ENCODE results near the gene SBNO1. TPM values are rescaled to one million over a fixed set of nuclear protein-coding genes. Genes with fewer than 3 reads are reported as not detected.

The SBNO1 gene
- total RNA-seq, 4 donors from 2014 or later = 13.9 to 25.8 (median 17.8) TPM

DNA sequence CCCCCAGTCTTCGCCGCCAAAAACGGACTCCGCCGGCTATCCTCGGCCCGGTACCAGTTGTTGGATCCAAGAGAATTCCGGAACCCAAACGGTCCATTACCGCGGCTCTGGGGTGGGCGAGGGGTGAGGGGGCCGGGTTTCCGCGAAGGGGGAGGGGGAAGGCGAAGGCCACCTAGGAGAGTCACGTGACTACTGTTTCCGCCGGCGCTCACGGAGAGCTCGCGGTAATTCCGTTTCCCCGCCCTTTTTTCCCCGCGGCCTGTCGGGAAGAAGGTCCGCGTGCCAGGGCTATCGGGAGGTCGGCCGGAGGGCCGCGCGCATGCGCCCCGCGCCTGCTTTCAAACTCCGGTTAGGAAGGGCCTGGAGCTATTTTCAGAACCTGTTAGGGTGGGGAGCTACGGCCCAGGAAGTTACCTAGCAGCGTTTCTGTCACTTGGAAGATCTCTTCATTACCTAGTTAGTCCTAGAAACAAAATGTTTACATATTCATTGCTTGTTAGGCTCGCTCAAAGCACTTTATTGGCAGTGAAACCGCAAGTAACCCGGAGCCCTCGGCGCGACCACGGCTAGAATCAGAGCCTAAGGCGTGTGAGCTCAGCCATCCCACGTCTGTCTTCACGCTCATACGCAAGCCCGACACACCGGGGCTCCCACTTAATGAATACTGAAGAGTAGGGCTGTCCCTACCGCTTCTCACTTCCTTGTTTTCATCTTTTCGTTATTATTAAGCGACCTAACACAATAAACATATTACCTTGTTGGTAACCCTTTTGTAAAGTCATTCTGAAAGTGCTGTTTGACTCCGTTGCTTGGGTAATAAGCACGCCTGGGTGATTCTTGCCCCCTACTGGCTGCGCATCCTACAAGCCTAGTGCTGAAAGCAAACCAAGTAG, 624 bp upstream of the SBNO1 start:
- H3K4me1 ChIP-seq = peaks cover 0 to 41% (median 12%) of the 10 kb centered on the region in 4 donors

DNA sequence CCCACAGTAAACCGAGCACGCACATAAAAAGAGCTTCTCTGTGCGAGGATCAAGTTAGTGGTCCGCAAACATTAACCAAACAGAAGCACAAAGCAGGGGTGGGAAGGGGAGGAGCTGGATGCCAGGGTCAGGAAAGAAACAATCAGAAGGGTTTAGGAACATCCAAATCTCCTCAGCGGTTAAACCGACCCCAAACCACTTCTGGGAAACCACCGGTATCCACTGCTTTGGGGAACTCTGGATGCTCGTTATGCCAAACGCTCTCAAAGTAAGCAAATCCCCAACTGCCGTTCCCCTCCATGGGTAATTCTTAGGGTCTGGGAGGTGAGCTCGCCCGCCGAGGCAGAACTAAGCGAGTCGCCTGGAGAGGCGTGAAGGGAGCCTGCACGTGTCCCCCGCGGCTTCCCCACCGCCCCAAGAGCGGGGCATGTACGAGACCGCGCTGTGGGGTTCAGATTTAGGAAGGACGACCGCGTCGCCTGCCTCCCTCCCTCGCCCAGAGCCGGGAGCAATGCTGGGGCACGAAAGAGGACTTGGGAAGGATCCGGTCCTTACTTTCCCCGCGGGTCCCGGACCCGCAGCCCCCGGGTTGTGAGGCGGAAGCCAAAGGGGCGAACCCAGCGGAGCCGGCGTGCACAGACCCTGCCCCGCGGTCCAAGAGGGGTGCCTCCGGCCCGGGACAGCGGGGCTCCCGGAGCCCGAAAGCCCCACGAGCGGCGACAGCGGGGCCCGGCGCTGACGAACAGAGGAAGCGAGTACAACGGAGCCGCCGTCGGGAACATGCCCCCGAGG, 711 bp downstream of the SBNO1 start:
- TF ChIP-seq EP300 (IDR thresholded peaks at IDR 0.05) (no peak), POLR2A (IDR thresholded peaks at IDR 0.05) (no peak)
- TF ChIP-seq, protein P1, sequence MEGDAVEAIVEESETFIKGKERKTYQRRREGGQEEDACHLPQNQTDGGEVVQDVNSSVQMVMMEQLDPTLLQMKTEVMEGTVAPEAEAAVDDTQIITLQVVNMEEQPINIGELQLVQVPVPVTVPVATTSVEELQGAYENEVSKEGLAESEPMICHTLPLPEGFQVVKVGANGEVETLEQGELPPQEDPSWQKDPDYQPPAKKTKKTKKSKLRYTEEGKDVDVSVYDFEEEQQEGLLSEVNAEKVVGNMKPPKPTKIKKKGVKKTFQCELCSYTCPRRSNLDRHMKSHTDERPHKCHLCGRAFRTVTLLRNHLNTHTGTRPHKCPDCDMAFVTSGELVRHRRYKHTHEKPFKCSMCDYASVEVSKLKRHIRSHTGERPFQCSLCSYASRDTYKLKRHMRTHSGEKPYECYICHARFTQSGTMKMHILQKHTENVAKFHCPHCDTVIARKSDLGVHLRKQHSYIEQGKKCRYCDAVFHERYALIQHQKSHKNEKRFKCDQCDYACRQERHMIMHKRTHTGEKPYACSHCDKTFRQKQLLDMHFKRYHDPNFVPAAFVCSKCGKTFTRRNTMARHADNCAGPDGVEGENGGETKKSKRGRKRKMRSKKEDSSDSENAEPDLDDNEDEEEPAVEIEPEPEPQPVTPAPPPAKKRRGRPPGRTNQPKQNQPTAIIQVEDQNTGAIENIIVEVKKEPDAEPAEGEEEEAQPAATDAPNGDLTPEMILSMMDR (IDR thresholded peaks at IDR 0.05) = no peak

More for the DNA sequence above, 624 bp upstream of the SBNO1 start:
- 0 to 1% methylated on average over 46 to 57 of the region's 61 CpGs for WGBS, 2 donors
- Histone ChIP-seq H3K27ac (peak overlapping the region; percentile 86 to 97 (median 92)), H3K4me3 (peak overlapping the region; percentile 67 to 97 (median 82)), H3K36me3 (no peaks in the 10 kb centered on the region), H3K27me3 (no peaks in the 10 kb centered on the region), H3K9me3 (no peaks in the 10 kb centered on the region)
- TF ChIP-seq POLR2A (IDR thresholded peaks at IDR 0.05) = peak; percentile 17 to 73
- TF ChIP-seq EP300 (IDR thresholded peaks at IDR 0.05) = peak; percentile 40 to 79
- TF ChIP-seq, protein P1 (IDR thresholded peaks at IDR 0.05) = peak; percentile 65 to 73 (median 71)
- peak; percentile 94 to 95 for DNase-seq (ENCODE audit: low spot score in 2 of 2)

DNA sequence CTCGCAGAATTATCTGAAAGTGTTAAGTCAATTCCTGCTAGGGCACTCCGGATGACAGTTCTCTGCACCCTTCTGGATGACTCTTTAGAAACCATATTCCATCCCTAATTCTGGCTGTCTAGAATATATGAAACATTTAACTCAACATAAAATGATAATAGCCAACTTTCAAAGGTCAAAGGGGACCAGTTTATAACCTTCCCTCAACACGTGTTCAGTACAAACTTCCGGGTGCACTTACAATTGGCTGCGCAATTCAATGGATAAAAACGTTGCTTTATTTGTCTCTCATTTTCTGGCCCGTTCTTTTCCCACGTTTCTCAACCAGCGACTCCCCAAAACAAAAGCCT, 1.3 kb downstream of the SBNO1 start:
- TF ChIP-seq, protein P1 (IDR thresholded peaks at IDR 0.05) = no peak
- no peak for TF ChIP-seq POLR2A (IDR thresholded peaks at IDR 0.05)
- TF ChIP-seq EP300 (IDR thresholded peaks at IDR 0.05) = no peak
- Histone ChIP-seq H3K27ac (peak overlapping the region in 3 of 4 donors; percentile 90 to 97 (median 95)), H3K9me3 (no peaks in the 10 kb centered on the region), H3K36me3 (no peaks in the 10 kb centered on the region), H3K4me1 (peaks cover 0 to 53% (median 12%) of the 10 kb centered on the region in 4 donors), H3K27me3 (no peaks in the 10 kb centered on the region), H3K4me3 (peak overlapping the region; percentile 67 to 97 (median 82))
- WGBS, 2 donors = 1 to 3% methylated on average over 9 of the region's 9 CpGs
- no peak for DNase-seq (ENCODE audit: low spot score in 2 of 2)

More for the DNA sequence above, 711 bp downstream of the SBNO1 start:
- H3K27me3 ChIP-seq = no peaks in the 10 kb centered on the region
- H3K4me1 ChIP-seq = peaks cover 0 to 49% (median 12%) of the 10 kb centered on the region in 4 donors
- peak in 1 of 2 donors; percentile 5 for DNase-seq (ENCODE audit: low spot score in 2 of 2)
- H3K36me3 ChIP-seq = no peaks in the 10 kb centered on the region
- H3K9me3 ChIP-seq = no peaks in the 10 kb centered on the region
- peak overlapping the region; percentile 86 to 97 (median 92) for H3K27ac ChIP-seq
- 0% methylated on average over 37 to 45 of the region's 62 CpGs for WGBS, 2 donors
- H3K4me3 ChIP-seq = peak overlapping the region; percentile 67 to 97 (median 82)

GRCh38 chr12:123358035-123358434, 6.6 kb downstream of the SBNO1 start:
- no peak overlapping the region for H3K4me3 ChIP-seq
- H3K27ac ChIP-seq = no peak overlapping the region
- H3K36me3 ChIP-seq = no peaks in the 10 kb centered on the region

More at GRCh38 chr12:123358035-123358434, 6.6 kb downstream of the SBNO1 start:
- no peak for DNase-seq (ENCODE audit: low spot score in 2 of 2)
- Histone ChIP-seq H3K27me3 (no peaks in the 10 kb centered on the region), H3K4me1 (peaks cover 0 to 74% (median 4%) of the 10 kb centered on the region in 4 donors), H3K9me3 (no peaks in the 10 kb centered on the region)
- 76 to 85% methylated on average over 1 of the region's 1 CpG for WGBS, 2 donors
- TF ChIP-seq EP300 (IDR thresholded peaks at IDR 0.05) = no peak
- no peak for TF ChIP-seq POLR2A (IDR thresholded peaks at IDR 0.05)
- TF ChIP-seq, protein P1 (IDR thresholded peaks at IDR 0.05) = no peak

Data from tibial nerve (tissue), 4 donors.